ENCODE data around the gene LRRC72.

LRRC72 gene

GRCh38 chr7:16543456-16543855 lies 16.8 kb downstream of the LRRC72 start:
- no peak for DNase-seq (ENCODE audit: low read depth)
- TF ChIP-seq CTCF (conservative IDR thresholded peaks at IDR 0.05; ENCODE audit: low read length) = no peak
- H3K4me3 ChIP-seq (ENCODE audit: low read length) = no peak overlapping the region

- no peak for DNase-seq (ENCODE audit: low read depth)
- no peak for TF ChIP-seq CTCF (conservative IDR thresholded peaks at IDR 0.05; ENCODE audit: low read length)
- no peak overlapping the region for H3K4me3 ChIP-seq (ENCODE audit: low read length)
These were observed 20.4 kb downstream of the LRRC72 start for GRCh38 chr7:16546921-16547505.

- DNase-seq (ENCODE audit: low read depth) = no peak
- H3K4me3 ChIP-seq (ENCODE audit: low read length) = no peak overlapping the region
- no peak for TF ChIP-seq CTCF (conservative IDR thresholded peaks at IDR 0.05; ENCODE audit: low read length)
These were observed 21.8 kb downstream of the LRRC72 start for GRCh38 chr7:16548428-16548827.

DNA sequence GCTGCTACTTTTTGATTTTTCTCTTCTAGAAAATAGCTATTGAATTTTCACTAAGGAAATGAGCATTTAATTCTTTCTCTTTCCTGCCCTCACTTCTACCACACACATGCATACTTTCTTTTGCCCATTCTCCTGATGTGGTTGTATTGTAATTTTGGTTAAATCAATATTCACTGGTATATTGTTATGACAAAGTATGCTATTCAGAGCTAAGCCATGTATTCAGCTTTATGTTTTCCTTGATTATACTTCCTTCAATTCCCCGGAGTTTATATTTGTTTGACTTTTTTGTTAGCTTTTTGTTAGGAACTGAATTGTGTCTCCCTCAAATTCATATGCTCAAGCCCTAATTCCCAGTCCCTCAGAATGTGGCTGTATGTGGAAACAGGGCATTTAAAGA lies 24.0 kb downstream of the LRRC72 start:
- TF ChIP-seq CTCF (conservative IDR thresholded peaks at IDR 0.05; ENCODE audit: low read length) = no peak
- no peak for DNase-seq (ENCODE audit: low read depth)

DNA sequence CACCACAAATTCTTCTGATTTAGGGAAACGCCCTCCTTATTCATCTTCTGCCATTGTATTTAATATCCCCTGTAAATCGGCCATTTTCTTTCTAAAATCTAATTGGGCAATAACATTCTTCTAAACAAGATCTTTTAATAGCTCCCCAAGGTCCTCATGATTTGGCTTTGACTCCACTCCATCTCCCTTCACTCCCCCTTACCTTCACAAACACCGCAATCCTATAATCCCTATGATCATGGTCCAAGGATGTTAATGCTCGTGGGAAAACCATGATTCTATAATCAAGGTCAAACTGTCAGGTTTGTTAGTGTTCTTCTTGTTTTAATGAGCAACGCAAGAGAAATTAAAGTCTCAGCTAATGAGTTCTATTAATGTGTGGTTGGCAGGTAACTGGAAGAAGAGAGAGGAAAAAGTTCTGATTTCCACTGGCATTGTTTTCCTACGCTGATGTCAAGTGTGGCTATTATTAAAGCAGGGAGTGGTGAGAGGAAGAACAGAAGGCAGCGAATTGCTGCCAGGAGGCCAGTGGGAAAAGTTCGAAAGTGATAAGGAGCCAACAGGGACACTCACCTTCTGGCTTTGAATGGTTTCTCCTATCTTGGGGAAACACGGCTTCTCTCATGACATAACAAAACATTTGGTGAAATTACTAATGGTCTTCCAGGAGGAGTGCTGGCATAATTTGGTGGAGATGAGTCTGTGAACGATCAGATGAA lies 28.1 kb downstream of the LRRC72 start:
- H3K4me3 ChIP-seq (ENCODE audit: low read length) = no peak overlapping the region
- TF ChIP-seq CTCF (conservative IDR thresholded peaks at IDR 0.05; ENCODE audit: low read length) = no peak
- DNase-seq (ENCODE audit: low read depth) = no peak

More for the DNA sequence above, 24.0 kb downstream of the LRRC72 start:
- no peak overlapping the region for H3K4me3 ChIP-seq (ENCODE audit: low read length)

DNA sequence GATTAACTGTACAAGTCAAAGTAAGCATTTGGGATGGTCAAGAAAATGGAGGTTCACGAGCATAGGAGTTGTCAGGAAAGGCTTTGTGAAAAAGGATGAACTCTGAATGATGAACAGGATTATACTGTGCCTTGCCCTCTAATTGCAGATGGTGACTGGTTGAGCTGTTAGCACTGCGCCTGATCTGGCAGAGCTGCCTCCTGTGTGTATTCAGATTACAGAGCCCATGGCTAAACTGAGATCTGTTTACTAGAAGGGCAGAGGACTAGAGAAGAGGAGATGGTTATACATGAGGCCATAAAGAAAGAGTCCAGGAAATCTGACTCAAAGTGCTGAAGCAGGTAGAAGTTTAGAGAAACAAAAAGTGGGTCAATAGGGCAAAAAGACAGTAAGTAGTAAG lies 29.7 kb downstream of the LRRC72 start:
- no peak for DNase-seq (ENCODE audit: low read depth)
- TF ChIP-seq CTCF (conservative IDR thresholded peaks at IDR 0.05; ENCODE audit: low read length) = no peak
- no peak overlapping the region for H3K4me3 ChIP-seq (ENCODE audit: low read length)

DNA sequence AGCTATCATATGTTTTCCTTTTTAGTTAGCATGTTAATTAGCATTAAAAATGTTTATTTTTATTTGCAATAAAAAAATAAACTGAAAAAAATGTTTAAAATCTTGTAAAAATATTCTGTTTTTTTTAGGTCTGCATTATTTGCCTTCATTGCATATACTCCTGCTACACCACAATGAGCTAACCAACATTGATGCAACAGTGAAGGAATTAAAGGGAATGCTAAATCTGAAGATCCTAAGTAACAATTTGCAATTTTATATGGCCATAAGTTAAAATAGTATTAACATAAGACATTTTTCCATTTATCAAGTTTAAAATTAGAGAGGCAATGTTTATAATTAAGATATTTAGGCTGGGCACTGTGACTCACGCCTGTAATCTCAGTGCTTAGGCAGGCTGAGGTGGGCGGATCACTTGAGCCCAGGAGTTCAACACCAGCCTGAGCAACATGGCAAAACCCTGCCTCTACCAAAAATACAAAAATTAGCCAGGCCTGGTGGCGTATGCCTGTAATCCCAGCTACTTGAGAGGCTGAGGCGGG lies 32.2 kb downstream of the LRRC72 start:
- TF ChIP-seq CTCF (conservative IDR thresholded peaks at IDR 0.05; ENCODE audit: low read length) = no peak
- no peak overlapping the region for H3K4me3 ChIP-seq (ENCODE audit: low read length)
- no peak for DNase-seq (ENCODE audit: low read depth)

Measured in AG10803 (cell line).